Mammary epithelial cell (primary cell): ENCODE results near the gene ZNF629.

ENCODE experiments used
- CTCF ChIP-seq, 2 donors: IDR thresholded peaks in 1 of 2; conservative IDR thresholded peaks in 1 of 2; 2 replicates each; pipeline ENCODE4 v1.5.1; 2011 to 2012; ENCODE audit warnings: inconsistent platforms in 2 of 2, low read length in 2 of 2, mild to moderate bottlenecking in 2 of 2, control low read depth in 1 of 2, low read depth in 1 of 2; ENCODE audit not compliant: insufficient read depth in 1 of 2; ENCODE audit errors: extremely low read depth in 1 of 2
- EZH2 ChIP-seq: IDR thresholded peaks from 2 replicates; pipeline ENCODE4 v1.6.1; 2012; ENCODE audit warnings: low read length, inconsistent platforms, borderline replicate concordance

DNA sequence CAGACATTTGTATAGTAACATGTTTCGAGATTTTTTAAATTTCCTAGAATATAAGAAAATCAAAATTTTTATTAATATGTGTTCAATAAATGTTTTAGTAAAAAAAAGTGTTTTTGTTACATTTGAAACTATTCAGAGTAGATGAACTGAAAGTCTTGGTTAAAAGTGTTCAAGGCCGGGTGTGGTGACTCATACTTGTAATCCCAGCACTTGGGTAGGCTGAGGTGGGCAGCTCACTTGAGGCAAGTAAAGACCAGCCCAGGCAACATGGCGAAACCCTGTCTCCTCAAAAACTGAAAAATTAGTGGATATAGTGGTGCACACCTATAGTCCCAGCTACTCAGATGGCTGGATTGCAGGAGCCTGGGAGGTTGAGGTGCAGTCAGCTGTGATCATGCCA lies 55.6 kb downstream of the ZNF629 start:
- no peak for TF ChIP-seq CTCF (conservative IDR thresholded peaks at IDR 0.05 in 1 of 2, IDR thresholded peaks at IDR 0.05 in 1 of 2; ENCODE audit: extremely low read depth in 1 of 2, insufficient read depth in 1 of 2, low read depth in 1 of 2, low read length in 2 of 2)
- TF ChIP-seq EZH2, result no peak
